Cardiac muscle cell (in vitro differentiated cells and primary cell): ENCODE data around the gene PLA2G4A. TPM values are rescaled to one million over a fixed set of nuclear protein-coding genes. Genes with fewer than 3 reads are reported as not detected.

ENCODE experiments used
- DNase-seq, 2 donors: peaks; one replicate each; pipeline versions ENCODE4 v3.0.0 to v3.0.0-alpha.2; 2010 to 2017; ENCODE audit warnings: low read depth in 1 of 2, low spot score in 1 of 2
- H3K27ac ChIP-seq: fragments of 200-600 bp; sonication (generic); 2 replicates; pipeline ENCODE4 v1.5.1; 2016
- H3K27me3 ChIP-seq: fragments of 200-600 bp; sonication (generic); 2 replicates; pipeline ENCODE4 v1.6.0; 2016; ENCODE audit warnings: control low read depth
- H3K36me3 ChIP-seq: fragments of 200-600 bp; sonication (generic); 2 replicates; pipeline ENCODE4 v1.5.1; 2016; ENCODE audit warnings: control low read depth
- H3K4me1 ChIP-seq: fragments of 200-600 bp; sonication (generic); 2 replicates; pipeline ENCODE4 v1.8.1; 2017; ENCODE audit warnings: low read depth, mild to moderate bottlenecking, mixed run types
- H3K4me3 ChIP-seq: fragments of 200-600 bp; sonication (generic); 2 replicates; pipeline ENCODE4 v1.5.1; 2016; ENCODE audit warnings: mild to moderate bottlenecking
- H3K9me3 ChIP-seq: fragments of 200-600 bp; sonication (generic); 2 replicates; pipeline ENCODE4 v1.5.1; 2017; ENCODE audit warnings: low read depth, mild to moderate bottlenecking, control low read depth
- CTCF ChIP-seq: IDR thresholded peaks from 2 replicates; pipeline ENCODE4 v1.5.1; 2012; ENCODE audit warnings: low read depth, mild to moderate bottlenecking, low read length
- polyA plus RNA-seq: library from polyadenylated mRNA; unstranded; fragments of >200 nt; fragmentation: Nextera tagmentation; extraction: Ambion mirVana; gene quantifications from 2 replicates; pipeline ENCODE4 v1.2.1, GENCODE V29; 2016
- total RNA-seq: library from RNA; depleted of rRNA; stranded (reverse); fragments of >200 nt; gene quantifications from 2 replicates; pipeline ENCODE4 v1.2.3, GENCODE V29; 2016

Gene PLA2G4A
- total and polyA plus RNA-seq, 2 experiments from 2014 or later = 0.09 TPM; not detected in 1

DNA sequence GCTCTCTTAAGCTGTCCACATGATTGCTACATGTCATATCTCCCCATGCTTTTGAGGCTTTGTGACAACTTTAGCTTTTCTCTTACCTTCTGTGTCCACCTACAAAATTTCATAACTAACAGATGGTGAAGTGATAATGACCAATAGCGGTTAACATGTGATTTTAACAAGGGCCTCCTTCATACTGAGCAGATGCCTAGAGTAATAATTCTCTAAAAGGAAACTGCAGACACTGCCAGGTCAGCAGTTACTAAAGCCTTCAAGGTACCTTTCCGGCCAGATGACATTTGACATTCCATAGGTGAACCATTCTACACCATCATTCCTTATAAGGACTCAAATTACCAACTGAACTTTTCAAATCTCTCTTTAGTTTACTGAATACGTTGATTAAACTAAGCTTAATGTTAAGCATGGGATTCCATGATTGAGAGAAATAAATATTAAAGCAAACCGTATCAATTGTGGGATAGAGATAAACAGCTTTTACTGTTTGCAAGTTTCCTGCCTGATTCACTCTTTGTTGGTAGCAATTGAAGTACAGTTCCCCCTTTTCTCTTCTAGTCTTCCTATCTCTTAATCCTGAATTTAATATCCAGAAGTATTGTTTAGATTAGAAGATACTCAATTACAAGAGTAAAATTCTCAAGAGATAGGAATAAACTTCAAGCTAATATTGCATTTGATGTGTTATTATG, 205.1 kb downstream of the PLA2G4A start:
- Histone ChIP-seq H3K27ac (no peak overlapping the region), H3K36me3 (no peaks in the 10 kb centered on the region), H3K4me3 (no peak overlapping the region), H3K27me3 (no peaks in the 10 kb centered on the region), H3K9me3 (no peaks in the 10 kb centered on the region), H3K4me1 (peaks cover 7% of the 10 kb centered on the region)
- DNase-seq = no peak
- TF ChIP-seq CTCF = no peak

- no peak for TF ChIP-seq CTCF
- peaks cover 7% of the 10 kb centered on the region for H3K4me1 ChIP-seq
- DNase-seq = no peak
- H3K27me3 ChIP-seq = no peaks in the 10 kb centered on the region
- no peaks in the 10 kb centered on the region for H3K36me3 ChIP-seq
- no peaks in the 10 kb centered on the region for H3K9me3 ChIP-seq
- H3K27ac ChIP-seq = no peak overlapping the region
- no peak overlapping the region for H3K4me3 ChIP-seq
Observed at GRCh38 chr1:187034501-187034900, 205.8 kb downstream of the PLA2G4A start.

- TF ChIP-seq CTCF = no peak
- DNase-seq = no peak
- Histone ChIP-seq H3K4me3 (no peak overlapping the region), H3K27ac (no peak overlapping the region), H3K9me3 (no peaks in the 10 kb centered on the region), H3K36me3 (no peaks in the 10 kb centered on the region), H3K27me3 (no peaks in the 10 kb centered on the region), H3K4me1 (peaks cover 7% of the 10 kb centered on the region)
Observed at GRCh38 chr1:187037973-187038553, 209.3 kb downstream of the PLA2G4A start.

Other genes with a start within 250 kb of the PLA2G4A start
- 0.06 and 0.35 TPM in 2 replicates for gene PTGS2, start 148.5 kb upstream of the PLA2G4A start, total RNA-seq
- gene PTGS2, start 148.5 kb upstream of the PLA2G4A start, polyA plus RNA-seq = 0.10 TPM in 1 of 2 replicates, not detected in the other